ENCODE measurements around the gene SPATA12. TPM values are rescaled to one million over a fixed set of nuclear protein-coding genes. Genes with fewer than 3 reads are reported as not detected.
A peak's percentile ranks its signal among the peaks of the same experiment; 100 is the strongest.

SPATA12 gene
- total RNA-seq, 6 experiments from 2014 or later = 0.09 TPM; not detected in 5

DNA sequence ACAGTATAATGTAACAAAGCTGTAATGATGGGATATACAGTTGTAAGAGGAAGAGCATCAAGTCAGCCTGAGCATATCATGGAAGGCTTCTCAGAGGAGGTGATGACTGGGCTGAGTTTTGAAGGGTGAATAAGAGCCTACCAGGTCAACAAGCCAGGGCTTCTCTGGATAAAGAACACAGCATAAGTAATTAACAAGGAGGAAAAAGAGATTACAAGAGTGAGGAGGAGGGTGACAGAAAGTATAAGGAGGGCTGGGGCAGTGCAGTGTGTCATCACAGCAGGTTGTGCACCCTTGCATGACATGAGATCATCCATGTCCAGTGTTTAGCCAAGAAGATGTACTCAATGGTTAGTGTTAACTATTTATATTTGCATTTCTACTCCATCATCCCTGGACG, 16.9 kb upstream of the SPATA12 start:
- 38% methylated on average over 1 of the region's 1 CpG for WGBS (ENCODE audit: insufficient coverage, low coverage, low lambda C conversion rate, missing lambda C conversion rate)
- DNase-seq (no peak), ATAC-seq (no peak)
- intact Hi-C loops (cut with DNase I) = no loop called here
- TF ChIP-seq, protein P1, sequence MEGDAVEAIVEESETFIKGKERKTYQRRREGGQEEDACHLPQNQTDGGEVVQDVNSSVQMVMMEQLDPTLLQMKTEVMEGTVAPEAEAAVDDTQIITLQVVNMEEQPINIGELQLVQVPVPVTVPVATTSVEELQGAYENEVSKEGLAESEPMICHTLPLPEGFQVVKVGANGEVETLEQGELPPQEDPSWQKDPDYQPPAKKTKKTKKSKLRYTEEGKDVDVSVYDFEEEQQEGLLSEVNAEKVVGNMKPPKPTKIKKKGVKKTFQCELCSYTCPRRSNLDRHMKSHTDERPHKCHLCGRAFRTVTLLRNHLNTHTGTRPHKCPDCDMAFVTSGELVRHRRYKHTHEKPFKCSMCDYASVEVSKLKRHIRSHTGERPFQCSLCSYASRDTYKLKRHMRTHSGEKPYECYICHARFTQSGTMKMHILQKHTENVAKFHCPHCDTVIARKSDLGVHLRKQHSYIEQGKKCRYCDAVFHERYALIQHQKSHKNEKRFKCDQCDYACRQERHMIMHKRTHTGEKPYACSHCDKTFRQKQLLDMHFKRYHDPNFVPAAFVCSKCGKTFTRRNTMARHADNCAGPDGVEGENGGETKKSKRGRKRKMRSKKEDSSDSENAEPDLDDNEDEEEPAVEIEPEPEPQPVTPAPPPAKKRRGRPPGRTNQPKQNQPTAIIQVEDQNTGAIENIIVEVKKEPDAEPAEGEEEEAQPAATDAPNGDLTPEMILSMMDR (IDR thresholded peaks at IDR 0.05) = no peak
- no peak for TF ChIP-seq POLR2A (IDR thresholded peaks at IDR 0.05)
- Histone ChIP-seq H3K27ac (no peak overlapping the region), H3K9me3 (no peaks in the 10 kb centered on the region), H3K4me1 (no peaks in the 10 kb centered on the region), H3K36me3 (no peaks in the 10 kb centered on the region), H3K4me3 (no peak overlapping the region), H3K27me3 (no peaks in the 10 kb centered on the region)

DNA sequence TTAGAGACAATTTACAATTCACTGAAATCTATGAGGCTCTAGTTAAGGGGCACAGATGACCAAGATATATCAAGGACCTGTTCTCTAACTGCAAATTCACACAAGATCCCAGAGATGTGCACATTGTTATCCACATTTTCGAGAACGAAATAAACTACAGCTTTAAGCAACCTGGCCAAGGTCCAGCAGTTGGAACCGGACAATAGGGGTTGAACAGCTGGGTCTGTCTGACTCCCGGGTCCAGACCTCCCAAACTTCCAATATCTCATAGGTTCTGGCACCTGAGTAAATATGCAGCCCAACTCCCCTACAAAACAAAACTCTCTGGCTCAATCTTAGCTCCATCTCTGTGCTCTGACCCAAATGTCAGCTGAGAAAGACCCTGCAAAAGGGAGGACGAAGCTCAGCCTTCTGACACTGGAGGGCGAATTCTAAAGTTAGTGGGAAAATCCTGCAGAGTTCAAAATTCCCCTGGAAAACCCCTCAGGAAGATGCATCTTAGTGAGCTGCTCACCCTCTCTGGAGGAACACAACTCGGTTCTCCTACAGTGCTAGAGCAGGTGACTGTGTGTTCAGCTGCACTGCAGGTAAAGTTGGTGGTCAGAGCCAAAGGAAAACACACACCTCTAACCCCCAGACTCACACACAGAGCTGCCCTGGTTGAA, 14.2 kb upstream of the SPATA12 start:
- intact Hi-C loops (cut with DNase I) = no loop called here

DNA sequence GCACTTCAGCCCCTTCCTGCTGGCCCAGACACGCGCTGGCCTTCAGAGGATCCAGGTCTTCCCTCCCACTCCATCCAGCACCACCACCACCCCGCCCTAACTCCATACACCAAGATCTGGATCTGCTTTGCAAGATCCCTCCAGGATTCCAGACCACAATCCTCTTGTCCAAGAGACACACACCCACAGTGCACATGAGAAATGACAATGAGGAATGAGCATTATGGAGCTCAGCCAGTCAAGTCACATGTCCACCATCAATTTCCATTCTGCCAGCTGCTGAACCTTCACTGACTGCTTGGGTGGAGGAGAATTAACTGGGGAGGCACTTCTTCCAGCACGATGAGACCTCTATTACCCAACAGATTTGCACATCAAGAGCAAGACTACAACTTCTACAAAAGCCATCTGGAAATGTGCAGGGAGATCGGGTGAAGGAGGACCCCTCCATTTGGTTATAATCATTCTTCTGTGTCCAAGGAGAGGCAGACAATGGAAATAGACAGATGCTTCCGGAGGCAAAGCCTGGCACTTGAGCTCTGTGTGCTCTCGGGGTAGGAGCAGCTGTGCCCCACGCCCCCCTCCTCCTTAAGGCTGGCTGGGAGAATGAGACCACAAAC, 12.3 kb upstream of the SPATA12 start:
- no peak overlapping the region for H3K27ac ChIP-seq
- ATAC-seq (peak in 2 of 4 donors; percentile 14 to 62), DNase-seq (no peak)
- H3K36me3 ChIP-seq = no peaks in the 10 kb centered on the region
- TF ChIP-seq, protein P1 (IDR thresholded peaks at IDR 0.05) = no peak
- TF ChIP-seq POLR2A (IDR thresholded peaks at IDR 0.05) = no peak
- intact Hi-C loops (cut with DNase I) = no loop called here
- no peaks in the 10 kb centered on the region for H3K27me3 ChIP-seq
- H3K4me1 ChIP-seq = no peaks in the 10 kb centered on the region
- no peak overlapping the region for H3K4me3 ChIP-seq
- WGBS (ENCODE audit: insufficient coverage, low coverage, low lambda C conversion rate, missing lambda C conversion rate) = 46% methylated on average over 5 of the region's 8 CpGs
- H3K9me3 ChIP-seq = no peaks in the 10 kb centered on the region

More for the DNA sequence above, 14.2 kb upstream of the SPATA12 start:
- Histone ChIP-seq H3K4me3 (no peak overlapping the region), H3K36me3 (no peaks in the 10 kb centered on the region), H3K27ac (no peak overlapping the region), H3K9me3 (no peaks in the 10 kb centered on the region), H3K4me1 (no peaks in the 10 kb centered on the region), H3K27me3 (no peaks in the 10 kb centered on the region)
- TF ChIP-seq, protein P1 (IDR thresholded peaks at IDR 0.05) = no peak
- TF ChIP-seq POLR2A (IDR thresholded peaks at IDR 0.05) = no peak
- DNase-seq = no peak
- WGBS (ENCODE audit: insufficient coverage, low coverage, low lambda C conversion rate, missing lambda C conversion rate) = 14% methylated on average over 5 of the region's 7 CpGs
- ATAC-seq = no peak

DNA sequence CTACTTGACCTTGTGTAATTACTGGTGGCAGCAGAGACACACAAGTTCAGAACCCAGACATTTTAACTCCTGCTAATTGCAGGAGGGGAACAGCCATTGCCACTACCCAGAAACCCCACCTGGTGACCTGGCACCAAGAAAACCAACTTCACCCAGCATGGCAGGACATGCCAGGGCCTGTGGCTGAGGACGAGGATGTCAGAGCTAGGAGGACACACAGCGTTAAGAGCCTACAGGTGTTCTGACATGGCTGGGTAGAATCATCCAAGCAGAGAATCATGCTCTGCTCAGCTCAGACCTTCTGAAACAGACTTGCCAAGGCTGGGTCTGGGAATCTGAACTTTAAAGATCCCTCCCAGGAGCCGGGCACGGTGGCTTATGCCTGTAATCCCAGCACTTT, 11.7 kb upstream of the SPATA12 start:
- H3K4me1 ChIP-seq = no peaks in the 10 kb centered on the region
- DNase-seq = no peak
- H3K4me3 ChIP-seq = no peak overlapping the region
- no peak for ATAC-seq
- intact Hi-C loops (cut with DNase I) = no loop called here
- no peaks in the 10 kb centered on the region for H3K36me3 ChIP-seq
- H3K27me3 ChIP-seq = no peaks in the 10 kb centered on the region
- no peaks in the 10 kb centered on the region for H3K9me3 ChIP-seq
- no peak overlapping the region for H3K27ac ChIP-seq
- TF ChIP-seq, protein P1 (IDR thresholded peaks at IDR 0.05) = no peak
- TF ChIP-seq POLR2A (IDR thresholded peaks at IDR 0.05) = no peak
- no CpG with 5 or more reads among the region's 4 CpGs for WGBS (ENCODE audit: insufficient coverage, low coverage, low lambda C conversion rate, missing lambda C conversion rate)
